HEK293 (cell line): ENCODE results near the gene C1orf174.

Source experiments
- BCL11B ChIP-seq: fragments of 450-650 bp; formaldehyde crosslinking; IDR thresholded peaks from 2 replicates; pipeline ENCODE4 v1.5.1; 2016; ENCODE audit warnings: low read depth, missing biosample characterization, missing genetic modification characterization
- GLIS1 ChIP-seq: fragments of 450-650 bp; formaldehyde crosslinking; IDR thresholded peaks from 2 replicates; pipeline ENCODE4 v1.5.1; 2016; ENCODE audit warnings: missing biosample characterization, missing genetic modification characterization
- KLF9 ChIP-seq: fragments of 450-650 bp; formaldehyde crosslinking; IDR thresholded peaks from 2 replicates; pipeline ENCODE4 v1.5.1; 2016; ENCODE audit warnings: missing biosample characterization, missing genetic modification characterization, low read depth
- ZFP3 ChIP-seq: fragments of 450-650 bp; formaldehyde crosslinking; IDR thresholded peaks from 2 replicates; pipeline ENCODE4 v1.5.1; 2016; ENCODE audit warnings: low read depth, missing biosample characterization, missing genetic modification characterization
- ZFP69B ChIP-seq: fragments of 450-650 bp; formaldehyde crosslinking; IDR thresholded peaks from 2 replicates; pipeline ENCODE4 v1.5.1; 2016; ENCODE audit warnings: missing biosample characterization, missing genetic modification characterization
- ZIC2 ChIP-seq: fragments of 450-650 bp; formaldehyde crosslinking; IDR thresholded peaks from 2 replicates; pipeline ENCODE4 v1.5.1; 2016; ENCODE audit warnings: missing biosample characterization, missing genetic modification characterization
- ZNF140 ChIP-seq: fragments of 450-650 bp; formaldehyde crosslinking; IDR thresholded peaks from 2 replicates; pipeline ENCODE4 v1.5.1; 2016; ENCODE audit warnings: missing biosample characterization, missing genetic modification characterization
- ZNF169 ChIP-seq: fragments of 450-650 bp; formaldehyde crosslinking; IDR thresholded peaks from 2 replicates; pipeline ENCODE4 v1.5.1; 2016; ENCODE audit warnings: missing biosample characterization, missing genetic modification characterization
- ZNF174 ChIP-seq: fragments of 450-650 bp; formaldehyde crosslinking; IDR thresholded peaks from 2 replicates; pipeline ENCODE4 v1.5.0; 2017; ENCODE audit warnings: missing biosample characterization, mild to moderate bottlenecking, missing genetic modification characterization
- ZNF473 ChIP-seq: fragments of 450-650 bp; formaldehyde crosslinking; IDR thresholded peaks from 2 replicates; pipeline ENCODE4 v1.5.1; 2017; ENCODE audit warnings: missing biosample characterization, missing genetic modification characterization
- ZNF521 ChIP-seq: fragments of 450-650 bp; formaldehyde crosslinking; IDR thresholded peaks from 2 replicates; pipeline ENCODE4 v1.5.1; 2017; ENCODE audit warnings: missing biosample characterization, mild to moderate bottlenecking, missing genetic modification characterization
- ZNF529 ChIP-seq: fragments of 450-650 bp; formaldehyde crosslinking; IDR thresholded peaks from 2 replicates; pipeline ENCODE4 v1.5.1; 2017; ENCODE audit warnings: missing genetic modification characterization, missing biosample characterization; ENCODE audit not compliant: insufficient replicate concordance
- ZNF544 ChIP-seq: fragments of 450-650 bp; formaldehyde crosslinking; IDR thresholded peaks from 2 replicates; pipeline ENCODE4 v1.5.0; 2017; ENCODE audit warnings: missing biosample characterization, missing genetic modification characterization
- ZNF548 ChIP-seq: fragments of 450-650 bp; formaldehyde crosslinking; IDR thresholded peaks from 2 replicates; pipeline ENCODE4 v1.5.1; 2016; ENCODE audit warnings: missing biosample characterization, missing genetic modification characterization
- ZNF571 ChIP-seq: fragments of 450-650 bp; formaldehyde crosslinking; IDR thresholded peaks from 2 replicates; pipeline ENCODE4 v1.5.0; 2017; ENCODE audit warnings: missing biosample characterization, missing genetic modification characterization
- ZNF600 ChIP-seq: fragments of 450-650 bp; formaldehyde crosslinking; IDR thresholded peaks from 2 replicates; pipeline ENCODE4 v1.5.1; 2016; ENCODE audit warnings: missing biosample characterization, missing genetic modification characterization
- ZNF621 ChIP-seq: fragments of 450-650 bp; formaldehyde crosslinking; IDR thresholded peaks from 2 replicates; pipeline ENCODE4 v1.5.1; 2017; ENCODE audit warnings: missing biosample characterization, missing genetic modification characterization
- ZNF654 ChIP-seq: fragments of 450-650 bp; formaldehyde crosslinking; IDR thresholded peaks from 2 replicates; pipeline ENCODE4 v1.5.1; 2016; ENCODE audit warnings: low read depth, missing biosample characterization, missing genetic modification characterization
- ZNF658 ChIP-seq: fragments of 450-650 bp; formaldehyde crosslinking; IDR thresholded peaks from 2 replicates; pipeline ENCODE4; 2016; ENCODE audit warnings: missing biosample characterization, missing genetic modification characterization
- ZNF664 ChIP-seq: fragments of 450-650 bp; formaldehyde crosslinking; IDR thresholded peaks from 2 replicates; pipeline ENCODE4 v1.5.1; 2016; ENCODE audit warnings: missing biosample characterization, missing genetic modification characterization
- ZNF843 ChIP-seq: fragments of 450-650 bp; formaldehyde crosslinking; IDR thresholded peaks from 2 replicates; pipeline ENCODE4 v1.5.1; 2016; ENCODE audit warnings: missing biosample characterization, missing genetic modification characterization
- TF ChIP-seq, protein P1 (sequence below): fragments of 450-650 bp; IDR thresholded peaks from 2 replicates; pipeline ENCODE4 v1.5.1; 2018; ENCODE audit warnings: missing biosample characterization, mild to moderate bottlenecking, missing genetic modification characterization
- TF ChIP-seq, protein P2 (sequence below): fragments of 450-650 bp; formaldehyde crosslinking; IDR thresholded peaks from 2 replicates; pipeline ENCODE4 v1.5.1; 2016; ENCODE audit warnings: missing biosample characterization, missing genetic modification characterization, low read depth
- TF ChIP-seq, protein P3 (sequence below): fragments of 450-650 bp; formaldehyde crosslinking; IDR thresholded peaks from 2 replicates; pipeline ENCODE4 v1.5.0; 2017; ENCODE audit warnings: missing biosample characterization, missing genetic modification characterization, borderline replicate concordance
- TF ChIP-seq, protein P4 (sequence below): fragments of 450-650 bp; formaldehyde crosslinking; IDR thresholded peaks from 2 replicates; pipeline ENCODE4 v1.5.1; 2016; ENCODE audit warnings: missing biosample characterization, missing genetic modification characterization
- TF ChIP-seq, protein P5 (sequence below): fragments of 450-650 bp; formaldehyde crosslinking; IDR thresholded peaks from 2 replicates; pipeline ENCODE4 v1.5.1; 2016; ENCODE audit warnings: missing biosample characterization, missing genetic modification characterization
- TF ChIP-seq, protein P6 (sequence below): fragments of 450-650 bp; formaldehyde crosslinking; IDR thresholded peaks from 2 replicates; pipeline ENCODE4 v1.5.1; 2016; ENCODE audit warnings: missing biosample characterization, missing genetic modification characterization
- TF ChIP-seq, protein P7 (sequence below): fragments of 450-650 bp; formaldehyde crosslinking; IDR thresholded peaks from 2 replicates; pipeline ENCODE4 v1.5.1; 2017; ENCODE audit warnings: missing biosample characterization, missing genetic modification characterization

The C1orf174 gene

DNA sequence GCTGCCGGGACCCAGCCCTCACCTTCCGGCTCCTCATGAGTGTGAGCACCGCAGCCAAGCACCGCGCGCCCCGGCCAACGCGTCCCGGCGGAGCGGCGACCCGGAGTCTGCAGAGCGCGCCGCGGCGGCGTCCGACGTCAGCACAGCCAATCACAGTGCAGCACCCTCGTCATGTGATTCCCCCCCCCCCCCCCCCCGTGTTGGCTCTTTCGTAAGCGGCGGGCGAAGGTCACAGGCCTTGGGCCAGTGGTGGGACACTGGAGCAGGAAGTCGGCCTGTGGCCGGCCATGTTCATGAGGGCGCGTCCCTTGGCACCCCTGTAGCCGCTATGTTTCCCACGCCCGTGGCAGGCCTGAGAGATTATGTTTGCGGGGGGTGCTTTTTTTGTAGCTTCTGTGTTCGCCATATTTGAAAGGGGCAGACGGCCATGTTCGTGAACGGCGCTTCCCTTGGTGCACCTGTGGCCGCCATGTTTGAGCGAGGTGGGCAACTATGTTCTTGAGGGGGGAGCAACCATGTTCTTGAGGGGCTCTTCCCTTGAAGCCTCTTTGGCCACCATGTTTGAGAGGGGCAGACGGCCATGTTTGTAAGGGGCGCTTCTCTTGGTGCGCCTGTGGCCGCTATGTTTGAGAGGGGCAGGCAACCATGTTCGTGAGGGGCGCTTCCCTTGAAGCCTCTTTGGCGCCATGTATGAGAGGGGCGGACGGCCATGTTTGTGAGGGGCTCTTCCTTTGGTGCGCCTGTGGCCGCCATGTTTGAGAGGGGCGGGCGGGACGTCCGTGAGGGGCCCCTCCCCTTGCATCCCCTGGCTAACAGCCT, at the start of gene C1orf174 (continued):
- TF ChIP-seq, protein P1, sequence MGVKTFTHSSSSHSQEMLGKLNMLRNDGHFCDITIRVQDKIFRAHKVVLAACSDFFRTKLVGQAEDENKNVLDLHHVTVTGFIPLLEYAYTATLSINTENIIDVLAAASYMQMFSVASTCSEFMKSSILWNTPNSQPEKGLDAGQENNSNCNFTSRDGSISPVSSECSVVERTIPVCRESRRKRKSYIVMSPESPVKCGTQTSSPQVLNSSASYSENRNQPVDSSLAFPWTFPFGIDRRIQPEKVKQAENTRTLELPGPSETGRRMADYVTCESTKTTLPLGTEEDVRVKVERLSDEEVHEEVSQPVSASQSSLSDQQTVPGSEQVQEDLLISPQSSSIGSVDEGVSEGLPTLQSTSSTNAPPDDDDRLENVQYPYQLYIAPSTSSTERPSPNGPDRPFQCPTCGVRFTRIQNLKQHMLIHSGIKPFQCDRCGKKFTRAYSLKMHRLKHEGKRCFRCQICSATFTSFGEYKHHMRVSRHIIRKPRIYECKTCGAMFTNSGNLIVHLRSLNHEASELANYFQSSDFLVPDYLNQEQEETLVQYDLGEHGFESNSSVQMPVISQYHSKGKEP = no peak
- TF ChIP-seq BCL11B (tag by site-specific recombination) (peak; percentile 97), ZNF529 (tag by site-specific recombination) (no peak), ZNF544 (no peak), ZNF571 (tag by site-specific recombination) (no peak), ZFP3 (tag by site-specific recombination) (no peak), ZNF548 (tag by site-specific recombination) (no peak), ZNF621 (tag by site-specific recombination) (no peak), ZNF658 (tag by site-specific recombination) (no peak), ZNF654 (no peak), ZNF140 (tag by site-specific recombination) (no peak), GLIS1 (tag by site-specific recombination) (peak; percentile 88), ZFP69B (tag by site-specific recombination) (no peak; the same call in 1 of the 2 replicates), ZNF521 (no peak), ZNF664 (tag by site-specific recombination) (no peak), ZNF600 (no peak), KLF9 (tag by site-specific recombination) (no peak), ZIC2 (tag by site-specific recombination) (peak; percentile 12; the same call in 1 of the 2 replicates), ZNF169 (tag by site-specific recombination) (no peak), ZNF843 (tag by site-specific recombination) (no peak), ZNF473 (tag by site-specific recombination) (no peak), ZNF174 (tag by site-specific recombination) (no peak)
- TF ChIP-seq, protein P2, sequence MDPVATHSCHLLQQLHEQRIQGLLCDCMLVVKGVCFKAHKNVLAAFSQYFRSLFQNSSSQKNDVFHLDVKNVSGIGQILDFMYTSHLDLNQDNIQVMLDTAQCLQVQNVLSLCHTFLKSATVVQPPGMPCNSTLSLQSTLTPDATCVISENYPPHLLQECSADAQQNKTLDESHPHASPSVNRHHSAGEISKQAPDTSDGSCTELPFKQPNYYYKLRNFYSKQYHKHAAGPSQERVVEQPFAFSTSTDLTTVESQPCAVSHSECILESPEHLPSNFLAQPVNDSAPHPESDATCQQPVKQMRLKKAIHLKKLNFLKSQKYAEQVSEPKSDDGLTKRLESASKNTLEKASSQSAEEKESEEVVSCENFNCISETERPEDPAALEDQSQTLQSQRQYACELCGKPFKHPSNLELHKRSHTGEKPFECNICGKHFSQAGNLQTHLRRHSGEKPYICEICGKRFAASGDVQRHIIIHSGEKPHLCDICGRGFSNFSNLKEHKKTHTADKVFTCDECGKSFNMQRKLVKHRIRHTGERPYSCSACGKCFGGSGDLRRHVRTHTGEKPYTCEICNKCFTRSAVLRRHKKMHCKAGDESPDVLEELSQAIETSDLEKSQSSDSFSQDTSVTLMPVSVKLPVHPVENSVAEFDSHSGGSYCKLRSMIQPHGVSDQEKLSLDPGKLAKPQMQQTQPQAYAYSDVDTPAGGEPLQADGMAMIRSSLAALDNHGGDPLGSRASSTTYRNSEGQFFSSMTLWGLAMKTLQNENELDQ (tag by site-specific recombination) = no peak
- TF ChIP-seq, protein P3, sequence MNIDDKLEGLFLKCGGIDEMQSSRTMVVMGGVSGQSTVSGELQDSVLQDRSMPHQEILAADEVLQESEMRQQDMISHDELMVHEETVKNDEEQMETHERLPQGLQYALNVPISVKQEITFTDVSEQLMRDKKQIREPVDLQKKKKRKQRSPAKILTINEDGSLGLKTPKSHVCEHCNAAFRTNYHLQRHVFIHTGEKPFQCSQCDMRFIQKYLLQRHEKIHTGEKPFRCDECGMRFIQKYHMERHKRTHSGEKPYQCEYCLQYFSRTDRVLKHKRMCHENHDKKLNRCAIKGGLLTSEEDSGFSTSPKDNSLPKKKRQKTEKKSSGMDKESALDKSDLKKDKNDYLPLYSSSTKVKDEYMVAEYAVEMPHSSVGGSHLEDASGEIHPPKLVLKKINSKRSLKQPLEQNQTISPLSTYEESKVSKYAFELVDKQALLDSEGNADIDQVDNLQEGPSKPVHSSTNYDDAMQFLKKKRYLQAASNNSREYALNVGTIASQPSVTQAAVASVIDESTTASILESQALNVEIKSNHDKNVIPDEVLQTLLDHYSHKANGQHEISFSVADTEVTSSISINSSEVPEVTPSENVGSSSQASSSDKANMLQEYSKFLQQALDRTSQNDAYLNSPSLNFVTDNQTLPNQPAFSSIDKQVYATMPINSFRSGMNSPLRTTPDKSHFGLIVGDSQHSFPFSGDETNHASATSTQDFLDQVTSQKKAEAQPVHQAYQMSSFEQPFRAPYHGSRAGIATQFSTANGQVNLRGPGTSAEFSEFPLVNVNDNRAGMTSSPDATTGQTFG (tag by site-specific recombination) = no peak
- TF ChIP-seq, protein P4, sequence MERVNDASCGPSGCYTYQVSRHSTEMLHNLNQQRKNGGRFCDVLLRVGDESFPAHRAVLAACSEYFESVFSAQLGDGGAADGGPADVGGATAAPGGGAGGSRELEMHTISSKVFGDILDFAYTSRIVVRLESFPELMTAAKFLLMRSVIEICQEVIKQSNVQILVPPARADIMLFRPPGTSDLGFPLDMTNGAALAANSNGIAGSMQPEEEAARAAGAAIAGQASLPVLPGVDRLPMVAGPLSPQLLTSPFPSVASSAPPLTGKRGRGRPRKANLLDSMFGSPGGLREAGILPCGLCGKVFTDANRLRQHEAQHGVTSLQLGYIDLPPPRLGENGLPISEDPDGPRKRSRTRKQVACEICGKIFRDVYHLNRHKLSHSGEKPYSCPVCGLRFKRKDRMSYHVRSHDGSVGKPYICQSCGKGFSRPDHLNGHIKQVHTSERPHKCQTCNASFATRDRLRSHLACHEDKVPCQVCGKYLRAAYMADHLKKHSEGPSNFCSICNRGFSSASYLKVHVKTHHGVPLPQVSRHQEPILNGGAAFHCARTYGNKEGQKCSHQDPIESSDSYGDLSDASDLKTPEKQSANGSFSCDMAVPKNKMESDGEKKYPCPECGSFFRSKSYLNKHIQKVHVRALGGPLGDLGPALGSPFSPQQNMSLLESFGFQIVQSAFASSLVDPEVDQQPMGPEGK (tag by site-specific recombination) = peak; percentile 99
- TF ChIP-seq, protein P5, sequence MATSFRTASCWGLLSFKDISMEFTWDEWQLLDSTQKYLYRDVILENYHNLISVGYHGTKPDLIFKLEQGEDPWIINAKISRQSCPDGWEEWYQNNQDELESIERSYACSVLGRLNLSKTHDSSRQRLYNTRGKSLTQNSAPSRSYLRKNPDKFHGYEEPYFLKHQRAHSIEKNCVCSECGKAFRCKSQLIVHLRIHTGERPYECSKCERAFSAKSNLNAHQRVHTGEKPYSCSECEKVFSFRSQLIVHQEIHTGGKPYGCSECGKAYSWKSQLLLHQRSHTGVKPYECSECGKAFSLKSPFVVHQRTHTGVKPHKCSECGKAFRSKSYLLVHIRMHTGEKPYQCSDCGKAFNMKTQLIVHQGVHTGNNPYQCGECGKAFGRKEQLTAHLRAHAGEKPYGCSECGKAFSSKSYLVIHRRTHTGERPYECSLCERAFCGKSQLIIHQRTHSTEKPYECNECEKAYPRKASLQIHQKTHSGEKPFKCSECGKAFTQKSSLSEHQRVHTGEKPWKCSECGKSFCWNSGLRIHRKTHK (tag by site-specific recombination) = no peak
- TF ChIP-seq, protein P6, sequence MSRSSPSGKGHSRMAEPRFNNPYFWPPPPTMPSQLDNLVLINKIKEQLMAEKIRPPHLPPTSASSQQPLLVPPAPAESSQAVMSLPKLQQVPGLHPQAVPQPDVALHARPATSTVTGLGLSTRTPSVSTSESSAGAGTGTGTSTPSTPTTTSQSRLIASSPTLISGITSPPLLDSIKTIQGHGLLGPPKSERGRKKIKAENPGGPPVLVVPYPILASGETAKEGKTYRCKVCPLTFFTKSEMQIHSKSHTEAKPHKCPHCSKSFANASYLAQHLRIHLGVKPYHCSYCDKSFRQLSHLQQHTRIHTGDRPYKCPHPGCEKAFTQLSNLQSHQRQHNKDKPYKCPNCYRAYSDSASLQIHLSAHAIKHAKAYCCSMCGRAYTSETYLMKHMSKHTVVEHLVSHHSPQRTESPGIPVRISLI (tag by site-specific recombination) = peak; percentile 94; the same call in 1 of the 2 replicates
- TF ChIP-seq, protein P7, sequence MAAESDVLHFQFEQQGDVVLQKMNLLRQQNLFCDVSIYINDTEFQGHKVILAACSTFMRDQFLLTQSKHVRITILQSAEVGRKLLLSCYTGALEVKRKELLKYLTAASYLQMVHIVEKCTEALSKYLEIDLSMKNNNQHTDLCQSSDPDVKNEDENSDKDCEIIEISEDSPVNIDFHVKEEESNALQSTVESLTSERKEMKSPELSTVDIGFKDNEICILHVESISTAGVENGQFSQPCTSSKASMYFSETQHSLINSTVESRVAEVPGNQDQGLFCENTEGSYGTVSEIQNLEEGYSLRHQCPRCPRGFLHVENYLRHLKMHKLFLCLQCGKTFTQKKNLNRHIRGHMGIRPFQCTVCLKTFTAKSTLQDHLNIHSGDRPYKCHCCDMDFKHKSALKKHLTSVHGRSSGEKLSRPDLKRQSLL (tag by site-specific recombination) = no peak
